Umbilical cord (tissue), 2 donors: ENCODE data around the gene CAPZA2. TPM values are rescaled to one million over a fixed set of nuclear protein-coding genes. Genes with fewer than 3 reads are reported as not detected.
A peak's percentile ranks its signal among the peaks of the same experiment; 100 is the strongest.

Experiments used
- DNase-seq: peaks from one replicate; pipeline ENCODE4 v3.0.0-alpha.2; 2015; ENCODE audit warnings: low spot score
- total RNA-seq: library from RNA; depleted of rRNA; stranded (reverse); fragments of >200 nt; gene quantifications from one replicate; pipeline ENCODE4 v1.2.3, GENCODE V29; 2014; ENCODE audit warnings: low replicate concordance; ENCODE audit not compliant: insufficient read depth

Gene CAPZA2
- total RNA-seq, 1 donor from 2014 or later, result 203 TPM

GRCh38 chr7:116861717-116862116 lies 670 bp upstream of the CAPZA2 start:
- peak; percentile 5 for DNase-seq

GRCh38 chr7:116862951-116863670 lies 724 bp downstream of the CAPZA2 start:
- peak; percentile 60 for DNase-seq

- DNase-seq, result peak; percentile 7
Observed at GRCh38 chr7:116863936-116864500, 1.6 kb downstream of the CAPZA2 start.

GRCh38 chr7:116871061-116871700 lies 8.8 kb downstream of the CAPZA2 start:
- DNase-seq, result no peak

- DNase-seq, result no peak
Observed at GRCh38 chr7:116872026-116872425, 9.6 kb downstream of the CAPZA2 start.

- DNase-seq, result no peak
Observed at GRCh38 chr7:116873619-116874018, 11.2 kb downstream of the CAPZA2 start.

- peak; percentile 67 for DNase-seq
Observed at GRCh38 chr7:116876664-116877442, 14.5 kb downstream of the CAPZA2 start.

- no peak for DNase-seq
Observed at GRCh38 chr7:116877443-116878217, 15.2 kb downstream of the CAPZA2 start.

GRCh38 chr7:116884691-116885090 lies 22.3 kb downstream of the CAPZA2 start:
- DNase-seq, result no peak

- DNase-seq, result no peak
Observed at GRCh38 chr7:116885724-116886123, 23.3 kb downstream of the CAPZA2 start.

- DNase-seq, result no peak
Observed at GRCh38 chr7:116886543-116887156, 24.3 kb downstream of the CAPZA2 start.

- DNase-seq, result no peak
Observed at GRCh38 chr7:116888895-116889294, 26.5 kb downstream of the CAPZA2 start.

- DNase-seq, result no peak
Observed at GRCh38 chr7:116895849-116896248, 33.5 kb downstream of the CAPZA2 start.

GRCh38 chr7:116897661-116898060 lies 35.3 kb downstream of the CAPZA2 start:
- no peak for DNase-seq

- no peak for DNase-seq
Observed at GRCh38 chr7:116899308-116899707, 36.9 kb downstream of the CAPZA2 start.

GRCh38 chr7:116901143-116901542 lies 38.8 kb downstream of the CAPZA2 start:
- DNase-seq, result no peak

GRCh38 chr7:116902867-116903266 lies 40.5 kb downstream of the CAPZA2 start:
- DNase-seq, result peak; percentile 9

GRCh38 chr7:116906391-116906790 lies 44.0 kb downstream of the CAPZA2 start:
- no peak for DNase-seq

- no peak for DNase-seq
Observed at GRCh38 chr7:116910383-116910782, 48.0 kb downstream of the CAPZA2 start.

GRCh38 chr7:116911801-116912200 lies 49.4 kb downstream of the CAPZA2 start:
- DNase-seq, result no peak
